GM18517 (cell line): ENCODE measurements around the gene CEP164.
A peak's percentile ranks its signal among the peaks of the same experiment; 100 is the strongest.
"Not testable (repeated sequence)": the region's sequence is repeated elsewhere in the genome, so short reads cannot be mapped to it uniquely, and the experiment has no call there.

ENCODE experiments used
- ATAC-seq: cut with Tn5 transposase; IDR thresholded peaks from one replicate; pipeline ENCODE4 v1.9.1; 2021; ENCODE audit warnings: mild to moderate bottlenecking, moderate library complexity; ENCODE audit not compliant: unreplicated experiment

The CEP164 gene

GRCh38 chr11:117303646-117304315 lies 23.9 kb upstream of the CEP164 start:
- no peak for ATAC-seq

GRCh38 chr11:117305145-117305544 lies 22.5 kb upstream of the CEP164 start:
- ATAC-seq, result no peak

GRCh38 chr11:117309310-117309709 lies 18.3 kb upstream of the CEP164 start:
- no peak for ATAC-seq

- ATAC-seq, result no peak
Measured at GRCh38 chr11:117313091-117313490, 14.6 kb upstream of the CEP164 start.

- ATAC-seq, result no peak
Measured at GRCh38 chr11:117313828-117314768, 13.6 kb upstream of the CEP164 start.

GRCh38 chr11:117314840-117315239 lies 12.8 kb upstream of the CEP164 start:
- ATAC-seq, result no peak

GRCh38 chr11:117315285-117316196 lies 12.1 kb upstream of the CEP164 start:
- ATAC-seq, result no peak

- ATAC-seq, result no peak
Measured at GRCh38 chr11:117316197-117316961, 11.3 kb upstream of the CEP164 start, which contains the start of gene BACE1. Gene BACE1 (minus strand): TSS chr11:117316256. CDS start chr11:117315795, 461 bp downstream.

- ATAC-seq, result no peak
Measured at GRCh38 chr11:117318738-117319137, 8.9 kb upstream of the CEP164 start.

GRCh38 chr11:117319214-117319840 lies 8.3 kb upstream of the CEP164 start:
- no peak for ATAC-seq

GRCh38 chr11:117327255-117327566 lies 443 bp upstream of the CEP164 start:
- ATAC-seq, result not testable (repeated sequence)

GRCh38 chr11:117328375-117329010 lies 839 bp downstream of the CEP164 start:
- ATAC-seq, result peak; percentile 23

- no peak for ATAC-seq
Measured at GRCh38 chr11:117332843-117333242, 5.2 kb downstream of the CEP164 start.

GRCh38 chr11:117333917-117334316 lies 6.3 kb downstream of the CEP164 start:
- ATAC-seq, result no peak

GRCh38 chr11:117334896-117335295 lies 7.2 kb downstream of the CEP164 start:
- no peak for ATAC-seq

- ATAC-seq, result no peak
Measured at GRCh38 chr11:117335399-117335798, 7.7 kb downstream of the CEP164 start.

- ATAC-seq, result no peak
Measured at GRCh38 chr11:117337076-117337475, 9.4 kb downstream of the CEP164 start.

- no peak for ATAC-seq
Measured at GRCh38 chr11:117345039-117345438, 17.4 kb downstream of the CEP164 start.

GRCh38 chr11:117354550-117354949 lies 26.9 kb downstream of the CEP164 start:
- no peak for ATAC-seq
